Head of caudate nucleus (tissue), 42 donors: ENCODE measurements around the gene LONRF2.
A peak's percentile ranks its signal among the peaks of the same experiment; 100 is the strongest.

Experiments used
- DNase-seq, 42 donors: peaks; one replicate each; pipeline versions ENCODE4 v3.0.0 to v3.0.0-alpha.2; 2020 to 2021; ENCODE audit warnings: mixed read lengths in 7 of 42
- intact Hi-C: fragments of 100-400 bp; cut with DNase I; formaldehyde crosslinking; loops from one replicate; pipeline ENCODE4 v1.15.0; 2022

LONRF2 gene

DNA sequence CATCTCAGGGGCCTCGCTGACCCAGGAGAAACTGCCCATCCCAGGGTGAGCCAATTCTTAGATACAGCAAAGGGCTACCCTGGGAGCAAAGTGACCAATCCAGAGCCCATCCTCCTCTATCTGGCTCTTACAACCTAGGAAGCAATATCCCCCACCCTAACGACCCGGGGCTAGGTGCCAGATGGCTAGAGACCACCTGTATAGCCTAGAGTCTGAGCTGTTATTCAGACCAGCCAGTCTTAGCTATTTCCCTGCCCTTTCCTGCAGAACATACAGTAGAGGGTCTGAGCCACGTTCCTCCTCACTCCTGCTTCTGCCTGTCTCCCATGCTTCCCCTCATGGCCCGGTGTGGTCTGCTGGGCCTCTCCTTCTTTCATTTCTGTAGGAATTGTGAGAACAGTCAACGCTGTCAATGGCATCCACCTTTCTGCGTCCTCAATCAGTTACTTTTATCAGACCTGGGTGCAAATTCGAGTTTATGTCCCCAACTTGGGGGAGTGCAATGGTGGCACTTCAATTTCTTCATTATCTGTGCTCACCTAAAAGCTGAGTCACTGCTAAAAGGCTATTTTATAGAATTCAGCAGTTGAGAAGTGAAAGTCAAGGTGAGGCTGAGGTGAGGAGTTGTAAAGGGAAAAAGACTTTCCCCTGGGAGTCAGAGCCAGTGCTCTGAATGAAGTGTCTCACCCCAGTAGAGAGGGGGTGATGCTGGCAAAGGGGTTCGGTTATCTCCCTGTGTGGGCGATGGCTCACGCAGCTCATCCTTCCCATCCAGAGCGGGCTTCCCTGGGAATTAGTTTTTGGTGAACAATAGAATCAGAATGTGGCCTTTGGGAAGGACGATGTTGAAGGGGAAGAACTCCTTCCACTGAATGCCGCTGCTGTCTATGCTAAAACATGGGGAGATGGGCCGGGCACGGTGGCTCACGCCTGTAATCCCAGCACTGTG is 42.4 kb downstream of the LONRF2 start:
- intact Hi-C loops = no loop called here

GRCh38 chr2:100278986-100279385 is 43.3 kb downstream of the LONRF2 start:
- intact Hi-C loops = no loop called here
- DNase-seq = peak in 4 of 42 donors; percentile 7 to 41 (median 20)

More for the DNA sequence above, 42.4 kb downstream of the LONRF2 start:
- DNase-seq = peak in 4 of 42 donors; percentile 2 to 41 (median 28)

DNA sequence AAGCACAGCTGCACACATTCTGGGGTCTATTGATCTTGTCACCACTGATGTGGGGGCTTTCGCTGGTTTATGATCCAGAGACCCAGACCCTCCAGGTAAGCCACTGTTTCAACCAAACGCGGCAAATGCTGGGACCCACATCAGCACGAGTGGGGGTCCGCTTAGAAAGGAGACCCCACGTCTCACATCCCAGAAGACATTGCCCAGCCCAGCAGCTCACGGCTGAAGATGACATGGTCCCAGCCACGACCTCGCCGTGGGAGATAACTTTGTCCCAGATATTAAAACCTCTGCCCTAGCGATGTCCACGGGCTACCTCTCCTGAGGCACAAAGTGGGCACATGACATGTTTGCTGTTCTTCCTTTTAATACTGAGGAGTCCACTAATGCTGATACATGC is 43.8 kb downstream of the LONRF2 start:
- DNase-seq = peak in 4 of 42 donors; percentile 4 to 31 (median 19)
- intact Hi-C loops = no loop called here

GRCh38 chr2:100277540-100278207 is 44.6 kb downstream of the LONRF2 start:
- intact Hi-C loops = no loop called here
- peak in 3 of 42 donors; percentile 7 to 17 (median 11) for DNase-seq

GRCh38 chr2:100276716-100277115 is 45.6 kb downstream of the LONRF2 start:
- intact Hi-C loops = no loop called here
- DNase-seq = peak in 3 of 42 donors; percentile 4 to 28 (median 6)

DNA sequence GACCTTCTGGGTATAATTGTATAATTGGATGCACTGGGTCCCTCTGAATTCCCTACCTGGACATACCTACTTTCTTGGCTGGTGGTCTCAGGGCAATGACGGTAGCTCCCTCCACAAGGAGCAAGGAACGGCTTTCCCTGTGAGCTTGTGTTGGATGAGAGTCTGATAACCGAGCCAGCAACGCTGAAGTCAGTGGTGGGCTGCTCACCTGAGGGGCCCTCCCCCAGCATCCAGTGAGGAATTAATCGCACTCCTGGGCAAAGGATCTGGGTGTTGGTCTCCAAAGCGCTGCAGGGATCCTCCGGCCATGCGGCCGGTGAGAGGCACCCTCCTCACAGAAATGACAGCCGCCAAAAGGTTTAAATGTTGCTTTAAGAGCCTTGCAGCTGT is 47.1 kb downstream of the LONRF2 start:
- peak in 4 of 42 donors; percentile 1 to 30 (median 12) for DNase-seq
- intact Hi-C loops = no loop called here

- peak in 2 of 42 donors; percentile 5 to 36 for DNase-seq
- intact Hi-C loops = no loop called here
Observed at GRCh38 chr2:100274566-100275199, 47.6 kb downstream of the LONRF2 start.

DNA sequence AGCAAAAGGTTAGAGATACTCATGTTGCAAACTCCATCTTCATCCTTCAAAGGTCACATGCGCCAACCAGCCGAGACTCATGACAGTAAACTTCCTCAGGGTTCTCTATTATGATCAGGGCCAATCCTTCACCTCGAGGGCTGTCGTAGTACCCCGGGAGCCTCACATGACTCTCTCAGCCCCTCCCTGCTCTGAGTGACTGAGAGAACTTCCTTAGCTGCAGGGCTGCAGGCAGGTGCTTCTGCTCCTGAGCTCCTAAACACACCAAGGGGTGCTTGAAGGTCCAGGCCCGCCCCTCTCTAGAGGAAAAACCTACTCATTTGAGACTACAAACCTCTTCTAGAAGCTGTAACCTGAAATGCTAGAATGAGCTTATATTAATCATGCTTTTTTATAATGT is 48.2 kb downstream of the LONRF2 start:
- intact Hi-C loops = no loop called here

GRCh38 chr2:100273387-100273786 is 48.9 kb downstream of the LONRF2 start:
- intact Hi-C loops = no loop called here
- DNase-seq = no peak

More for the DNA sequence above, 48.2 kb downstream of the LONRF2 start:
- peak in 13 of 42 donors; percentile 6 to 58 (median 37) for DNase-seq

- peak in 1 of 42 donors; percentile 6 for DNase-seq
- intact Hi-C loops = no loop called here
Observed at GRCh38 chr2:100272841-100273329, 49.4 kb downstream of the LONRF2 start.

DNA sequence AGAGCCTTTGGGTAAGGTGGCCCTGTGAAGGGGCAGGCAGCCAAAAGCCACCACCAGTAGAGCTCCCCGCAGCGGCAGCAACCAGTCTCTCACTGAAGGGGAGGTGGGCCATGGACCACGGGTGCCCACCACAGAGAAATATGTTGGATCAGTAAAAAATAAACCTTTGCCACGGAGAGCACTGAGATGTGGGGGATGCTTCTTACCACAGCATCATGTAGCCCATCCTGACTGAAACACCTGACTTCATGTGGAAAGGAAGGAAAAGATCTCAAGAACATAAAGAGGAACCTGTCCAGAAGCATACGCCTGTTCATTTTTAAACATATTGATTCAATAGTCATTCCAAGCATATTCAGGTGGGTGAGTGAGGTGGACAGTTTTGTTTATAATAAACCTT is 51.1 kb downstream of the LONRF2 start:
- DNase-seq = no peak
- intact Hi-C loops = no loop called here

GRCh38 chr2:100270381-100271146 is 51.7 kb downstream of the LONRF2 start:
- intact Hi-C loops = no loop called here
- DNase-seq = peak in 2 of 42 donors; percentile 2 to 9

DNA sequence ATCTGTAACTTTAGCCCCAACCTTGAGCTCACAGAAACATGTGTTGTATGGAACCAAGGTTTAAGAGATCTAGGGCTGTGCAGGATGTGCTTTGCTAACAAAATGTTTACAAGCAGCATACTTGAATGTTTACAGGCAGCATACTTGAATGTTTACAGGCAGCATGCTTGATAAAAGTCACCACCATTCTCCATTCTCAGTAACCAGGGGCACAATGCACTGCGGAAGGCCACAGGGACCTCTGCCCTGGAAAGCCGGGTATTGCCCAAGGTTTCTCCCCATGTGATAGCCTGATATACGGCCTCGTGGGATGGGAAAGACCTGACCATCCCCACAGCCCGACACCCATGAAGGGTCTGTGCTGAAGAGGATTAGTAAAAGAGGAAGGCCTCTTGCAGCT is 52.4 kb downstream of the LONRF2 start:
- DNase-seq = peak in 1 of 42 donors; percentile 12
- intact Hi-C loops = no loop called here

DNA sequence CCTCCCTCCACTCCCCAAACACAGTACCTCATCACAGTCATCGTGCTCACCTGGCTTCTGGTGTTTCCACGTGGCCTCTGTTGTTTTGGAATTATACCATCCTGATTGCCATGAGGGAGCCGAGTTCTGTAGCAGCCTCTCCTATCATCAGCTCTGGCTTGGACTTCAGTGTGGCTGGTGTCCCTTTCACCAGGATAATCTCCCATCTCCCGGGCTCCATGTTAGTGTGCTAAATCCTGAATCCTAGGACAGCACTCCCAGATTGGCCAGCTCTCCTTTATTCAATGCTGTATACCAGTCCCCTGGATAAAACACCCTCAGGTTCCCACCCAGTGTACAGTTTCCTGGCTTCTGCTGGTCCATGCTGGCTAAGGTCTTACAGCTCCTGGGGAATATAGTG is 53.3 kb downstream of the LONRF2 start:
- intact Hi-C loops = no loop called here
- no peak for DNase-seq

GRCh38 chr2:100267751-100268150 is 54.5 kb downstream of the LONRF2 start:
- DNase-seq = no peak
- intact Hi-C loops = no loop called here

GRCh38 chr2:100266126-100266525 is 56.2 kb downstream of the LONRF2 start:
- intact Hi-C loops = no loop called here
- peak in 1 of 42 donors; percentile 18 for DNase-seq

GRCh38 chr2:100265226-100265625 is 57.1 kb downstream of the LONRF2 start:
- DNase-seq = no peak
- intact Hi-C loops = no loop called here

DNA sequence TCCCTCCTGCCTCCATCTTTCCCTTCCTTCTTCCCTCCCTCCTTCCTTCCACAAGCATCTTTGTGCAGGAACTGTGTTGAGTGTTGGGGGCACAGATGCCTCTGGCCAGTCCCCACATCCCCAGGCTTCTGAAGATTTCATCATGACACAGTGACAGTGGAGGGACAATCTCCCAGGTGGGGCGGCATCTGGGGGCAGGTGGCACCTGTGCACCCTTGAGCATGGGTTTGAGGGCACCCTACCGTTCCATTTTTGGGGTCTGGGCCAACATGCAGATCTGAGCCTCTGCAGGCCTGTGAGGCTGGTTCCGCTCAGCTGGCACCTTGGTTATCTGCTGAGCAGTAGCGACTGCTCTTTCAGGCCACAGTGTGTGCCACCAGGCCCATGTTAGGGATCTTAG is 57.6 kb downstream of the LONRF2 start:
- peak in 1 of 42 donors; percentile 21 for DNase-seq
- intact Hi-C loops = loop anchor here (5.0 kb wide), 2 partner anchors 118 to 702 kb away; no protein-coding TSS in a partner anchor
